Measurements from ENCODE around the gene DNAJB13.

DNAJB13 gene

DNA sequence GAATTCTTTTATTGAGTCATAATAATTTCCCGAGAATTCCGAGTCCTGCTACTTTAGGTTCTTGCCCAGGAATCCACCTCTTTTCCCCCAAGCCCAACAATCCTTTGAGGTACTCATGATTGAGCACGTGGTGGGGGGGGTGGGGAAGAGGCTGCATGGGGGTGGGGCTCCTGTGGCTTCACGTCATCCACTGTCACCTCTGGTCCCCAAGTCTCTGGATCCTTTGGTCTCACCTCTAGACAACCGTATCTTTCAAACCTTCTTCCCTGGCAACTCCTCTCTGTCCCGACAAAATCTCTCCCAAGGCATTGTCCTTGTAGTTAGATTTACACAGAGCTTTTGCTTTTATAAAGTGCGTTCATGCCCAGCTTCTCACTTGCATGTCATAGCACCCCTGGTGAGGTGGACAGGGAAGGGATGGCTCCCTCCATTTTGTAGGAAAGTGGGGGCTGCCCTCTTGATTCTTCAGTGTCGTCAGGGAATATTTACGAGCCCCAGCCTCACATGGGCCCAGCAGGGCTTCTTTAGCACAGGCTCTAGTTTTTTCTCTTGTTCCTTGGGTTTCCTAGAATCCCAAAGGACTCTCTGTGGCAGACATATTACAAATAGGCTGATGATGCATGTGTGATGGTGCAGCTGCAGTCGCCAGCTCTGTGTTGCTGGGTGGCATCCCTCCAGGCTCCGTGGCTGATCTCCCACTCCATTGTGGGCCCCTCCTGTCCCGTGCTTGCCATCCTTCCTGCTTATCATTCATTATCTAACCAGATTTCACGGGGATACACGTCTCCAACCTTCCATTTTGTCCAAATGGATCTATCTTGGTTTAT, 49.7 kb downstream of the DNAJB13 start:
- DNase-seq (ENCODE audit: low read depth in 2 of 2): no peak

DNA sequence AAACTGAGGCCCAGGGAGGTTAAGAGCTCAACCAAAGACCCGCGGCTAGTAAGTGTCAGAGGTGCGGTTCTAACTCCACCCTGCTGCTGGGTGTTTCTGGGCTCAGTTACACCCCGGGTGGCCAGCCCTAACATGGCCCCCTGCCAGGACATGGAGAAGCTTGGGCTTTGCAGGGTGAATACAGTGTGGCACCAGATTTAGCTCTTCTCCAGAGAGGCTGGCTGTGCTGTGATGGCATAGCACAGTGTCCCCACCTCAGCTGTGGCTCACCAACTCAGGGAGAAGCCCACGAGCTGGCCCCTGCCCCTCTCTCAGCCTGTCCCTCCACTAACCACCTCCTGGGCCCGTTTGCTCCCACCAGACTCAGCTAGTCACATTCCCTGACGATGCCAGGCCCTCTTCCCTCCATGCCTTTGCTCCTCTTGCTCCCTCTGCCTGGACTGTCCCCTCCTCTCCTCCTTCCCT, 51.0 kb downstream of the DNAJB13 start:
- no peak for DNase-seq (ENCODE audit: low read depth in 2 of 2)

DNA sequence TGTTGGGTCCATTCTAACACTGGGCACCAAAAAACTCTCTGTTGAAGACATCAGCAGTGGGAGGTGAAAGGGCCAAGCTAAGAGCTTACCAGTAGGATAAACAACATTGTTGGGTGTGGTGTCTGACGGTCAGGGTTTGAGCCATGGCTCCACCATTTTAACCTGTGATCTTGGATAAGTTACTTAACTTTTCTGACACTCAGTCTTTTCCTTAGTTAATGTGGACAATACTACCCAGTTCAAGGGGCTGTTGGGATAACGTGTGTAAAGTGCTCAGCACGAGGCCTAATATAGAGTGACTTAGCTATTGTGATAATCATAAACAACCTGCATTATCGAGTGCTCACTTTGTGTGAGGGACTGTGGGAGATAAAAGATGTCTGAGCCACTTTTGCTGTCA, 52.0 kb downstream of the DNAJB13 start:
- no peak for DNase-seq (ENCODE audit: low read depth in 2 of 2)

DNA sequence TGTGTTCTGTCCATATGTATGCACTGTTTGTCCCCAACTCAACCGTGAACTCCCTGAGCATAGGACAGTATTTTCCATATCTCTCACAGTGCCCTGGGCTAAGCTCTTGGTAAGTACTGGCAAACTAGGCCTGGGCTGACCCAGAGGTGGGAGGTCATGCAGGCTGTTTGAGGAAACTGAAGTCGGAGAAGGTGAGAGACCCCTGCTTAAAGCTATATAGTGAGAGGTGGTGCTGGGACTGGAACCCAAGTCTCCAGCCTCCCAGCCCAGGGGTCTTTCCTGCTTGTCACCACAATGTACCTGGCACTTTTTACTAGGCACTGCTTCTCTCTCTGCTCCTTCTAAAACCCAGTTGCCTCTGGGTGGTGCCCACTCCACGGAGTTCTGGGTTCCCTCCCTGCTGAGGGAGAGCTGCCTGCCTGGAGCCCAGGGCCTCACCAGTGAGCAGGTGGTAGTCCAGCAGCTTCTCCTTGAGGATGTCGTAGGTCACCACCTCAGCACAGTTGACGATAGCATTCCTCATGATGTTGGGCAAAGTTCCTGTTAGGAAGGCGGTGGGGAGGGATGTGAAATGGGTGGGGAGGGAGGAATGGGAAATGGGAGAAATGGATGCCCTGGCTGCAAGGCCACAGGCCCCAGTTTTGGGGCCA, 53.3 kb downstream of the DNAJB13 start:
- no peak for DNase-seq (ENCODE audit: low read depth in 2 of 2)

DNA sequence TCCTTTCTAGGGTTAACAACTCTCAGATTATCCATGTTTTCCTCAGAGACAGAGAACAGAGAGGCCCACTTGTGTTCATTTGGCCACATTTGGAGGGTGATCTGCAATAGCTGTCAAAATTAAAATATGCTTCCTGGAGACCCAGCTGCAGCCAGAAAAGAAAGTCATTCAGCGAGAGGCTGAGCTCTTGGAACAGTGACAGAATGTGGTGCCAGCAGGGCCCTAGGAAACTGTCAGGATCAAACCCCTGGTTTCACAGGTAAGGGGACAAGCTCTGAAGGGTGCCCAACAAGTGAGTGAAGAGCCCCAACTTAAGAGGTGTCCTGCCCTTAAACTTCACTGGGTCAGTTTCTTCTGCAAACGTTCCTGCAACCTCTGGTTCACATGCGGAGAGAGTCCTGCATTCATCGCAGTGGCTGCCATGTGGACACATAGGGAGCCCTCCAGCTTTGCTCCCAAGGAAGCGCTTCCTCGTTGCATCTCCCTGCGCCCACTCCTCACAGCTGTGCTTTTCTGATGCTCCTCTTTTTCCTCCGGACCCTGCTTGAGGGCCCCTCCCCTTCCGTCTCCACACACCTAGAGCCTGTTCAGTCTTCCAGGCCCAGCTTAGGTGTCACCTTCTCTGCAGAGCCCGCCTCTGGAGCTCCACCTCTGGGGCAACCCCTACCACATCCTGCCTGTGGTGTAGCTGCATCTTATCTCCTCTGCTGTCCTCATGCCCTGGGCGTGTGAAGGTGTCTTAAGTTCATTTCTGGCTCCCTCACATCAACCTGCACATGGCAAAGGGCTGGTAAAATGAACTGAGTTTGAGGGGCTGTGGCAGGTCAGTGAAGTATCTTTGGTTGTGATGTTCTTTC, 54.2 kb downstream of the DNAJB13 start:
- peak; percentile 54 to 59 for DNase-seq (ENCODE audit: low read depth in 2 of 2)

DNA sequence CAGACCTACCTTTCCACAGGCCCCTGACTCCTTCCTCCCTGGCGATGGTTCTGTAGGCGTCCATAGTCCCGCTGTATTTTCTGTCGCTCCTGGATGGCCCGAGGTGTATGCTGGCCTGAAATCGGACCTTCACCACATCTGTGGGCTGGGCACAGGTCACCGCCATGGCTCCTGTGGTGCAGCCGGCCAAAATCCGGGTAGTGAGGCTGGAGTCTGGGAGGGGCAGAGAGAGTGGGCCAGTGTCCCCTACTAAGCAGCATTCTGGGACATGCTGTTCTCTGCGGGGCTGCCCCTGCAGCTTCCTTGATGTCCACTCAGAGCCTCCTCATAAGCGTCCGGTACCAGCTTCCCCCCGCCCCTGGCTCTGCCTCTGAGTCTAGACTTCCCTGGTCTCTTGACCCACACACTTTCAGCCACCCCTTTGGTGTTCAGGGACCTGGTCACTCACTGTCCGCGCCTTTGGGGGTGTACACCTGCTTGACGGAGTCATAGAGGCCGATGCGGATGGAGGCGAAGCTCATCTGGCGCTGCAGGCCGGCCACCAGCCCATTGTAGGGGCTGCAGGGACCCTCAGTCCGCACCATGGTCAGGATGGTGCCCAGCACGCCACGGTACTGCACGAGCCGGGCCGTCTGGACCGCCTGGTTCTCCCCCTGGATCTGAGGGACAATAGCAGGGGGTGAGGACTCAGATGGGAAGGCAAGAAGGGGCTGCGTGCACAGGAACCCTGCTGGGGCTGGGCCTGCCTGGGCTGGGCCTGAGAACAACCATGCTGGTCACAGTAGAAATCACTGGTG, 55.1 kb downstream of the DNAJB13 start:
- no peak for DNase-seq (ENCODE audit: low read depth in 2 of 2)

DNA sequence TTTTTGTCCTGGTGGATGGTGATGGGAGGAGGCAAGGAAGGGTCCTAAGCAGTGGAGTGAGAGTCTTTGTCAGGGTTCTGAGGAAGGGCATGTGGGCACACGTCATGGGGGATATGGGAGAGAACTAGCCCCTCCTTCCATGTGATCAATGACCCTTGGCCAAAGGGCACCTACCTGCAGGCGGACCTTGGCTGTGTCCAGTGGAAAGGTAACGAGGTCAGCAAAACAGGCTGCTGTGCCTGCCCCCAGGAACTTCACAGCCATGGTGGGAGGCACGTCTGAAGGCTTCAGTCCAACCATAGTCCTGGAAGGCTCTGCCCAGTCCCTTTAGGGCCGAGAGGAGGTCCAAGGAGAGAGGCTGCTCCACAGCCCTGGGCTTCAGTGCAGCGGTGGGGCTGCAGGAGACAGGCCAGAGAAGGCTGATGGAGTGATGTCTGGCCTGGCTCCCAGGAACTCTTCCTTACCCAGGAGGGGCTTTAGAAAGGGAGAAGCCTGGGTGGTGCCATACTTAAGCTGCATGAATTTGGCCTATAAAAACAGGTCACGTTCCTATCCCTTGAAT, 56.0 kb downstream of the DNAJB13 start:
- DNase-seq (ENCODE audit: low read depth in 2 of 2): no peak

DNA sequence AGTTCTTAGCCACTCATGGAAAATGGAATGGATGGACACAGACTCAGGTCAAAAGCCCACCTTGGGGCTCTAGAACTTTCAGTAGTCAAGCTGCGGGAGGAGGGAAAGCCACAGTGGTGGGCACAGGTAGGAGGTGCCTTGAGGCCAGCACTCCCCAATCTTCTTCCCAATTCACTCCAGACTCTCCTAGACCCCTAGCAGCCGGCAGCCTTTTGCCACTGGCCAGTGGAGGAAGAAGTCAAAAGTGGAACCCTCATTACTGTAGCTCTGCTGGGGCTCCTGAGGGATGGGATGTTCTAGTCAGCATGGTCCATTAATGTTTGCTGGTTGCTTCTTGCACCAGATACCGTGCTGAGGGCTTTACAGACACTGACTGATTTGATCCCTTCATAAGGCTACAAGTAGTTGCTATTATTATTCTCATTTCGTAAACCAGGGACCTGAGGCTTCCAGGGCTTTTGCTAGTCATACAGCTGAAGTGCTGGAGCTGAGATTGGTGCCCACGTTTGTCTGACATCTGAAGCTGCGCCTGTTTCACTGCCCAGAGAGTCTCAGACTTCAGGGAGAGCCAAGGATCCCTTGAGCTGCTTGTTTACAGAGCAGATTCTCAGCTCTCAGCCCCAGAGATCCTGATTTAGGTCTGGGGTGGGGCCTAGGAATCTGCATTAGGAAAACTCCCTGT, 57.0 kb downstream of the DNAJB13 start:
- DNase-seq (ENCODE audit: low read depth in 2 of 2): no peak

DNA sequence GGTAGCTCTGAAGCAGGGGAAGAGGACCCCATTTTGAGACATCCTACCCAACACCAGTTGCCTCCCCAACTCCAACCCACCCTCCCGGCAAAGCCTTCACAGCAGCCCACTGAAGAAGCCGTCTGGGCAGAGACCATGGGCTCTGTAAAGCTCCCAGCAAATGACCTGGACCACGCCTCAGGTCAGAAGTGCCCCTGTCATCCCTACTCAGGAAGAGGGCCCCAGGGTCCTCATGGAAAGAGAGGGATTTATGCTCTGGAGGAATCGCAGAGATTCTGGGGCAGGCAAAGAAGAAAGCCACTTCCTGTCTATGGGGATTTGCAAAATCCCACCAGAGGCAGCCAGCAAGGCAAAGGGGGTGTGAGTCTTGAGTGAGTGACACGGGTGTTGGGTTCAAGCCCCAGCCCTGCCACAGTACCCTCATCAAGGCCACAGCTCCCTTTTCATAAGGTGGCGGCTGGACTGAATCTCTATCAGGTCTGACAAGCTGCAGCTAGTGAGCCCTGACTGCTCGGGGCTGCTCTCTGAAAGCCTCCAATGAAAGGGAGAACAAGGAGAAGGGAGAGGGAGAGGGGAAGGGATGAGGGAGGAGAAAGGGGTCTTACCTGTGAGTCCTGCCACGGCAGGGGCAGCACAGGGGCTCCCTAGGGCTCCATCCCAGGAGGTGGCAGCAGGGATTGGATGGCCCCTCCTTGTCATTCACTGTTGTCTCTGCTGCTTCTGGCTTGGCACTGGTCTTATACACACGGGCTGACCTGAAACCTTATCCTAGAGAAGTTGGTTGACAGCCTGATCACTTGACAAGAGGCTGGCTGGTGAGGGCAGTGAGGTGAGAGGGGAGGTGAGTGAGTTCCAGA, 57.8 kb downstream of the DNAJB13 start, which contains the start of gene UCP3:
Gene UCP3, minus strand, starts transcription at position 713 of the 857 bp plus-strand sequence. CDS start 2,043 bp downstream, outside the sequence.
- DNase-seq (ENCODE audit: low read depth in 2 of 2): no peak

DNA sequence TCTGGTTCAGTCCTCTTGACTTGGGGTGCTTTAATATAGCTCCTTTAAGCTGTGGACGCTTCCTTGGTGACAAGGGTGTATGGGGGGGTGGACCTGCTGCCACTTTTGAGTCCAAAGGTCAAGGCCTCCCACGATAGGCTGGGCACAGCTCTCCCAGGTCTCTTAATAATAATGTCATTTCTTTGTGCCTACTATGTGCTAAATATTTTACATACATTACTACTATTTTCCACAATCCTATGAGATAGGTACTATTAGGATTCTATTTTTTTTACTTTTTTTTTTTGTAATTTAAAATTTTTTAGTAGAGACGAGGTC, 58.4 kb downstream of the DNAJB13 start:
- no peak for DNase-seq (ENCODE audit: low read depth in 2 of 2)

DNA sequence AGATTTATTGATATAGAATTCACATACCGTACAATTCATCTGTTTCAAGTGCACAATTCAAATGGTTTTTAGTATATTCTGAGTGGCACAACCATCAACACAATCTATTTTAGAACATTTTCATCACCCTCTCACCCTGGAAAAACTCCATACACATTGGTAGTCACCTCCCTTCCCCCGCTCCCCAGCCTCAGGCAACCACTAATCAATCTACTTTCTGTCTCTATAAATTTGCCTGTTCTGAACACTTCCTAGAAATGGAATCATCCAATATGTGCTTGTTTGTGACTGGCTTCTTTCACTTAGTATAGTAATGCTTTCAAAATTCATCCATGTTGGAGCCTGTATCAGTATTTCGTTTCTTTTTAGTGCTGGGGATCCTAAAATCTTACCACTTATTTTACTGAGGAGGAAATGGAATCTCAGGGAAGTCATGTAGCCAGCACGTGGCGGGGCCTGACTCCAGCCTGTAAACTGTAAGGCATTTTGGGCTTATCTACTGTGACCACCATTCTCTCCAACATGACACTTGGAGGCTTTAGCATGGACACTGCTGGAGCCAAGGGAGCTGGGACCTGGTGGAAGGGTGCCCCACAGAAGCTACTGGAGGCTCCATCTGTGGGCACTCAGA, 59.0 kb downstream of the DNAJB13 start:
- no peak for DNase-seq (ENCODE audit: low read depth in 2 of 2)

DNA sequence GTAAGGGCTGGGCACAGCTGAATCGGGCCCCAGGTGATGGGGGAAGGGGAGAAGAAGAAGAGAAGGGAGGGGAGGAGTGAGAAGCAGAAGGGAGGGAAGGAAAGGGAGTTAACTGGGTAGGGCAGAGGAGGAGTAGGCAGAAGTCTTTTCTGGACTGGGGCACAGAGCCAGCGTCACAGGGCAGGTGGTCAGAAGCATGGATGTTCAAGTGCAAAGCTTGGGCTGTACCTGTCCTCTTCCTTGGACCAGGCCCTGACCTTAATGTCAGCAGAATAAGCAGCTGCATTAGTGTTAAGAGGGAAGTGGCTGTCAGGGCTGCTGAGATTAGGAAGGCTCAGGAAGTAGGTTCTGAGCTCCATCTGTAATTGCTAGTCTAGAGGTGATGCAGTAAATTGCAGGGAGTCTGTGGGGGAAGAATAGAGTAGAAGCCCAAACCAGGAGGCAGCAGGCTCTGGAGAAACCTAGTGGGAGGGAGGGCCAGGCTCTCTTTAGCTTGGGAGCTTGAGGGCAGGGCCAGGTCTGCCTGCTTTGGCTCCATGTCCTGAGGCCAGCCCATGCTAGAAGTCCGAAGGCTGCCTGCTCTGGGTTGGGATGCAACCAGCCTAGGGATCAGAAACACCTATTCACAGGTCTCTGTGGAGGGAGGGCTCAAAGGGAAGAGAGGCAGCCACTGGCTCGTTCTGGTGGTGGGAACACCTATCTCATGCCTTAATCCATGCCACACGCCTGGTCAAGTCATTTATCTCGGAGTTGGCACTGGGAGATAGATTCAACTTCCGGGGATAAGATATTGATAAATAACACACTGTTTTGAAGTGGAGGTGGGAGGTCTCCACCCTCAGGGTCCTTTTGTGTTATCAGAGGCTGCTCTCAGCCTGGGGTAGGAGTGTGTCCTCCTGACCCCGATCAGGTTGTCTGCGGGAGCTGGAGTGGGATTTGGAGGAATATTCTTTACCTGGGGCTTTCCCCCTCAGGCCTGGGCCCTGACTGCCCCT, 59.8 kb downstream of the DNAJB13 start:
- no peak for DNase-seq (ENCODE audit: low read depth in 2 of 2)

DNA sequence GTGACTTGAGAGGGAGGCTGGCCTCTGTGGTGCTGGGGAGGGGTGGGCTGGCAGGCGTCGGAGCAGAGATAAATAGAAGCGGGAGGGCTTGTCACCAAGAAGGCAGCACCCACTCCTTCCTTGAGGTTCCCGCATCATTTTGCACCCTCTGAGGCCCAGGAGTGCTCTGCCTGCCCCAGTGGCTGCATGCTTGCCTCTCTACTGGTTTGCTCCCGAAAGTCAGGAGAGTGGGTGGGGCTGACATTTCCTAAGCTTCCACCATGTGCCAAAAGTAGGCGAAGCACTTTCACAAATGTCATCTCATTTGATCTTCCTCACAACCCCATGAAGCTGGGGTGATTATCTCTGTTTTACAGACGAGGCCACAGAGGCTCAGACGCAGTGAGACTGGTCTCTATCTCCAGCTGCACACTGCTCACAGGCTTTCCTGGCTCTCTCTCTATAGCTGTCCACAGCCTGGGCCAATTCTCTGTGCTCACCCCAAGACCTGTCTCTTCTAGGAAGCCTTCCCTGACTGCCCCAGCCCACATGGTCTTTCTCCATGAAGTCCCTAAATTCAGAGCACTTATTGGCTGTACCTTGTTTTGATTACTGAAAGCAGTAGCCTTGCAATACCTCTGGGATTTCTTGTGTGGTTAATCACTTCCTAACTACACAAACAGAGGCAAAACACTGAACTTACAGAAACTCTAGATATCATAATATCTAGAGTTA, 60.7 kb downstream of the DNAJB13 start:
- DNase-seq (ENCODE audit: low read depth in 2 of 2): peak; percentile 26 to 27

DNA sequence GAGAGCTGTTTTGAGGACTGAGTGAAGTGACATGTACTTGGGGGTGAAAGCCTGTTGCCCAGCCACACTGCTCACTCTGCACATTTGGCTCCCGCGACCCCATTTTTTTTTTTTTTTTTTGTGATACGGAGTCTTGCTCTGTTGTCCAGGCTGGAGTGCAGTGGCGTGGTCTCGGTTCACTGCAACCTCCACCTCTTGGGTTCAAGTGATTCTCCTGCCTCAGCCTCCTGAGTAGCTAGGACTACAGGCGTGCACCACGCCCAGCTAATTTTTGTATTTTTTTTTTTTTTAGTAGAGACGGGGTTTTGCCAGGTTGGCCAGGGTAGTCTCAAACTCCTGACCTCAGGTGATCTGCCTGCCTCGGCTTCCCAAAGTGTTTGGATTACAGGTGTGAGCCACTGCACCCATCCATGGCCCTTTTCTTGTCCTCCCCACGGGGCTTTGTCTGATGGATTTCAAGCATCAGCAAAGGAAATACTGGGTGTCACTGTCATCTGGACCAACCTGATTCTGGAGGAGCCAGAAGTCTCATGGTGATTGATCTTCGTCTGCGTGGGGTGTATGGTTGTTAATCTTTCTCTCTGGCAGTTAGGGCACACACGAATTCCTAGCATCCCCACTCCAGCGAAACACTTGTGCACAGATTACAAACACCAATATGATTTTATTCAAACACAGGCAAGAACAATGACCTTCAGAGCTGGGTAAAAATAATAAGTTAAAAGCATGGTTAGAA, 61.4 kb downstream of the DNAJB13 start:
- DNase-seq (ENCODE audit: low read depth in 2 of 2): no peak

DNA sequence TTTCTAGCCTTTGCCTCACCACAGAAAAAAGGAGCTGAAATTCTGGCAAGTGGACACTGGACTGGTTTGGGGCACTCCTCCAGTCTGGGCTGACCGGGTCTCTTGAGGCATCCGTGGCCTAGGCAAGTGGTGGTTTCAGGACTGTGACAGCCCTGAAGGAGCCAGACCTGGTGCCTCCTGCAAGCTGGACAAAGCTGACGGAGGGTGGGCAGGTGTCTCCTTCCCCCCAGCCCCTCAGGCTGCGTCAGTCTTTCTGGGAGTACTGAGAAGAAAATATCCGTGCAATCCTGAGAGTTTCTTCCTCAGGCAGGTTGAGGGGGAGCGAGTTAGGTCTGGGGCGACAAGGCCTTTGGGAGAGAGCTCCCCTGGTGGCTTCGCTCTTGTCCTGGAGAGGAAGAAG, 62.3 kb downstream of the DNAJB13 start:
- no peak for DNase-seq (ENCODE audit: low read depth in 2 of 2)

DNA sequence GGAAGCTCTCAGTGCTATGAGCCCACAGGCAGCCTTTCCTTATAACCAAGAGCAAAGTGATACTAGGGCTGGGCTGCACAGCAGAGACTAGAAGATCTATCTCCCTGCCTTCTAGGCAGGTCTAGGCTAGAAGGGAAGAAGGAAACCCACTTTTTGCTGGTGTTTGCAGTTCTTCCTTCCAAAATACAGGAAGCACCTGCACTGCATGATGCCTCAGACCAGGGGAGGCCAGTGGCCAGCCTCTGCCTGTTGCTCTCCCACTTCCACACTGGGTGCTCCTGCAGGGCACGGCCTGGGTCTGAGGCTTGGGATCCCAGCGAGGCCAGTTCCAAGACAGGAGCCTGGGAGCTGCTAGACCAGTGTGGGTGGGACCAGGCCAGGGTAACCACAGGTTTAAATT, 64.1 kb downstream of the DNAJB13 start:
- no peak for DNase-seq (ENCODE audit: low read depth in 2 of 2)
